HCT116 (cell line): Measurements from ENCODE around the gene PRKG2. TPM values are rescaled to one million over a fixed set of nuclear protein-coding genes. Genes with fewer than 3 reads are reported as not detected.

Experiments
- ATAC-seq: fragments of 200-7000 bp; cut with Tn5 transposase; 2 replicates; pipeline ENCODE4 v1.9.1; 2020; ENCODE audit warnings: mild to moderate bottlenecking, moderate library complexity
- BruUV-seq: library from RNA; stranded (reverse); fragments of 400-500 nt; replicated peaks from 2 replicates; lab custom pipeline; 2021; lab: Mats Ljungman, UMichigan
- CTCF ChIA-PET: fragments of 300-600 bp; sonication (Branson Sonifier 250); formaldehyde crosslinking; loops from one replicate; lab custom pipeline; 2021; ENCODE audit warnings: antibody characterized with exemption; lab: Charles Lee
- POLR2A ChIA-PET: fragments of 300-600, 350-600 bp; sonication (Branson Sonifier 250); formaldehyde crosslinking; loops from one replicate; lab custom pipeline; 2021; ENCODE audit warnings: antibody characterized with exemption; lab: Charles Lee
- RAD21 ChIA-PET, 2 experiments: fragments of 300-600 bp; sonication (Branson Sonifier 250); formaldehyde crosslinking; loops; one replicate each; lab custom pipeline; 2023; ENCODE audit warnings: low total read pairs in 2 of 2; ENCODE audit not compliant: uncharacterized antibody in 2 of 2, unreplicated experiment in 2 of 2, low non-redundant PET in 1 of 2; lab: Charles Lee
- DNase-seq: peaks from one replicate; pipeline ENCODE4 v3.0.0-alpha.2; 2010; ENCODE audit warnings: low read depth, low spot score
- H2AFZ ChIP-seq: fragments of 200-600 bp; shearing (Covaris generic), sonication (generic); 2 replicates; pipeline ENCODE4 v1.6.1; 2017; ENCODE audit warnings: low read depth, mixed run types, mixed read lengths, antibody characterized with exemption, low read length; ENCODE audit not compliant: poor library complexity, severe bottlenecking
- H3K27ac ChIP-seq: 2 replicates; pipeline ENCODE4 v1.5.1; 2012; ENCODE audit warnings: low read depth, low read length
- H3K27me3 ChIP-seq: fragments of 200-600 bp; sonication (generic); 2 replicates; pipeline ENCODE4 v1.6.1; 2016; ENCODE audit warnings: mixed run types, low read length, mixed read lengths; ENCODE audit not compliant: insufficient read depth
- H3K36me3 ChIP-seq, 2 experiments: fragments of 200-500 bp in 1 of 2; fragments of 200-600 bp in 1 of 2; sonication (Bioruptor generic) in 1 of 2; sonication (generic) in 1 of 2; 2 replicates each; pipeline versions ENCODE4 v1.5.1 to v1.6.1; 2014 to 2016; ENCODE audit warnings: low read length in 2 of 2, inconsistent platforms in 1 of 2, mixed read lengths in 1 of 2, mixed run types in 1 of 2; ENCODE audit not compliant: insufficient read depth in 2 of 2, control insufficient read depth in 1 of 2
- H3K4me1 ChIP-seq, 2 experiments: fragments of 200-600 bp in 1 of 2; sonication (generic) in 1 of 2; 2 replicates each; pipeline versions ENCODE4 v1.5.1 to v1.6.1; 2012 to 2017; ENCODE audit warnings: low read length in 2 of 2, inconsistent platforms in 1 of 2, mild to moderate bottlenecking in 1 of 2, mixed read lengths in 1 of 2, mixed run types in 1 of 2, moderate library complexity in 1 of 2; ENCODE audit not compliant: insufficient read depth in 2 of 2, control insufficient read depth in 1 of 2
- H3K4me2 ChIP-seq: fragments of 200-600 bp; sonication (generic); 2 replicates; pipeline ENCODE4 v1.6.1; 2017; ENCODE audit warnings: mixed run types, low read length, mixed read lengths
- H3K4me3 ChIP-seq, 2 experiments: fragments of 200-600 bp in 1 of 2; sonication (generic) in 1 of 2; replicated peaks in 1 of 2; 2 replicates each; pipeline ENCODE4 v1.5.1; 2011 to 2016; ENCODE audit warnings: low read length in 2 of 2, control low read depth in 1 of 2, low read depth in 1 of 2, mild to moderate bottlenecking in 1 of 2, mixed read lengths in 1 of 2, mixed run types in 1 of 2
- H3K79me2 ChIP-seq: fragments of 200-600 bp; sonication (generic); 2 replicates; pipeline ENCODE4 v1.6.1; 2017; ENCODE audit warnings: mild to moderate bottlenecking, mixed run types, low read length, moderate library complexity, mixed read lengths; ENCODE audit not compliant: insufficient read depth
- H3K9ac ChIP-seq: fragments of 200-600 bp; sonication (generic); 2 replicates; pipeline ENCODE4 v1.6.1; 2016; ENCODE audit warnings: low read length, mixed read lengths
- H3K9me2 ChIP-seq: fragments of 200-600 bp; sonication (generic), shearing (Covaris generic); 2 replicates; pipeline ENCODE4 v1.6.1; 2017; ENCODE audit warnings: mixed run types, mild to moderate bottlenecking, moderate library complexity; ENCODE audit not compliant: insufficient read depth
- H3K9me3 ChIP-seq, 2 experiments: fragments of 200-500 bp in 1 of 2; fragments of 200-600 bp in 1 of 2; sonication (Bioruptor generic) in 1 of 2; sonication (generic) in 1 of 2; 2 replicates each; pipeline ENCODE4 v1.6.1; 2014 to 2017; ENCODE audit warnings: low read length in 2 of 2, mixed read lengths in 2 of 2, inconsistent platforms in 1 of 2, low read depth in 1 of 2, mild to moderate bottlenecking in 1 of 2, mixed run types in 1 of 2, moderate library complexity in 1 of 2; ENCODE audit not compliant: control insufficient read depth in 1 of 2, insufficient read depth in 1 of 2
- H4K20me1 ChIP-seq: fragments of 200-600 bp; sonication (generic), shearing (Covaris generic); 2 replicates; pipeline ENCODE4 v1.6.1; 2017; ENCODE audit warnings: mixed run types, mild to moderate bottlenecking, moderate library complexity; ENCODE audit not compliant: insufficient read depth
- CBX3 ChIP-seq: IDR thresholded peaks from 2 replicates; pipeline ENCODE4 v1.6.1; 2012; ENCODE audit warnings: low read depth
- CEBPB ChIP-seq: IDR thresholded peaks from 2 replicates; pipeline ENCODE4 v1.6.1; 2012; ENCODE audit warnings: low read depth
- EGR1 ChIP-seq: IDR thresholded peaks from 2 replicates; pipeline ENCODE4 v1.6.1; 2012; ENCODE audit warnings: low read depth
- EZH2 ChIP-seq: fragments of 200-600 bp; sonication (generic); IDR thresholded peaks from 2 replicates; pipeline ENCODE4 v1.6.1; 2017; ENCODE audit warnings: antibody characterized with exemption, mixed run types
- EZH2phosphoT487 ChIP-seq: fragments of 200-600 bp; IDR thresholded peaks from 2 replicates; pipeline ENCODE4 v1.6.1; 2018; ENCODE audit warnings: antibody characterized with exemption, borderline replicate concordance
- FOSL1 ChIP-seq: IDR thresholded peaks from 2 replicates; pipeline ENCODE4 v1.6.1; 2012; ENCODE audit warnings: low read depth
- POLR2A ChIP-seq: IDR thresholded peaks from 2 replicates; pipeline ENCODE4 v1.7.0; 2011; ENCODE audit warnings: borderline replicate concordance; ENCODE audit not compliant: insufficient read depth, insufficient read length; ENCODE audit errors: extremely low read depth
- POLR2AphosphoS5 ChIP-seq: IDR thresholded peaks from 2 replicates; pipeline ENCODE4 v1.6.1; 2011; ENCODE audit warnings: mild to moderate bottlenecking, low read depth, low read length, moderate library complexity
- RAD21 ChIP-seq: IDR thresholded peaks from 2 replicates; pipeline ENCODE4 v1.6.1; 2012; ENCODE audit warnings: low read depth, mild to moderate bottlenecking
- SP1 ChIP-seq: IDR thresholded peaks from 2 replicates; pipeline ENCODE4 v1.6.1; 2012; ENCODE audit warnings: low read depth
- SRF ChIP-seq: IDR thresholded peaks from 2 replicates; pipeline ENCODE4 v1.6.1; 2012; ENCODE audit warnings: low read depth
- TCF7L2 ChIP-seq: IDR thresholded peaks from 2 replicates; pipeline ENCODE4 v1.7.0; 2011; ENCODE audit warnings: borderline replicate concordance, inconsistent platforms; ENCODE audit not compliant: insufficient read depth, insufficient read length; ENCODE audit errors: extremely low read depth
- ZFX ChIP-seq: fragments of 450-650 bp; IDR thresholded peaks from 2 replicates; pipeline ENCODE4 v1.6.1; 2017
- ZNF274 ChIP-seq: fragments of 200-500 bp; sonication (Bioruptor generic); IDR thresholded peaks from 2 replicates; pipeline ENCODE4 v1.6.1; 2014; ENCODE audit warnings: mild to moderate bottlenecking, low read depth, low read length, inconsistent platforms
- intact Hi-C: fragments of 100-400 bp; cut with micrococcal nuclease; formaldehyde crosslinking; loops from 2 replicates; pipeline ENCODE4 v1.10.0; 2022
- total RNA-seq: library from RNA; stranded (reverse); gene quantifications from one replicate; pipeline ENCODE4 v1.2.1, GENCODE V29; 2021; ENCODE audit not compliant: unreplicated experiment
- TF ChIP-seq, protein P1 (sequence below): IDR thresholded peaks from 2 replicates; pipeline ENCODE4 v1.6.1; 2012
- TF ChIP-seq, protein P2 (sequence below): IDR thresholded peaks from 2 replicates; pipeline ENCODE4 v1.6.1; 2011; ENCODE audit warnings: mild to moderate bottlenecking, low read length, moderate library complexity; ENCODE audit not compliant: insufficient replicate concordance; ENCODE audit errors: extremely low read depth
- TF ChIP-seq, protein P3 (sequence below): IDR thresholded peaks from 2 replicates; pipeline ENCODE4 v1.6.1; 2012; ENCODE audit warnings: low read depth

PRKG2 gene
- total RNA-seq, 1 experiment from 2014 or later: 2.1 TPM

DNA sequence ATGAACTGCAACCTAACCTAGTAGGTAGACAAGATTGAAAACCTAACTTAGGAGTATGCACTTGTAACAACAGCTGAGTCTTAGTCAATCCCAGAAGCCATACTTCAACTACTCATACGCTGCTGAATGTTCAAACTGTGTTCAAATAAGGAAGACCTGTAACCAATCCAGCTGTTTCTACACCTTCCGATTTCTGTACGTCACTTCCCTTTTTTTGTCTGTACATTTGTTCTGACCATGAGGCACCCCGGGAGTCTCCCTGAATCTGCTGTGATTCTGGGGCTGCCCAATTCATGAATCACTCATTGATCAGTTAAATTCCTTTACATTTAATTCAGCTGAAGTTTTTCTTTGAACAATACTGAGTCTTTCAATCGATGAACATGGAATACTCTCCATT, 95.0 kb downstream of the PRKG2 start:
- intact Hi-C loops: no loop called here
- Histone ChIP-seq H2AFZ (no peak overlapping the region), H3K79me2 (no peaks in the 10 kb centered on the region), H3K4me3 (no peak overlapping the region), H3K9me3 (no peaks in the 10 kb centered on the region), H3K27ac (no peak overlapping the region), H3K9ac (no peak overlapping the region), H4K20me1 (no peaks in the 10 kb centered on the region), H3K36me3 (no peaks in the 10 kb centered on the region), H3K9me2 (no peaks in the 10 kb centered on the region; the same call in 1 of the 2 replicates), H3K4me1 (no peaks in the 10 kb centered on the region), H3K27me3 (no peaks in the 10 kb centered on the region), H3K4me2 (no peak overlapping the region)
- ChIA-PET CTCF (no interaction called here), RAD21 (no interaction called here), POLR2A (no interaction called here)
- ATAC-seq (no peak), DNase-seq (no peak)
- no TSS peak for BruUV-seq
- TF ChIP-seq, protein P1, sequence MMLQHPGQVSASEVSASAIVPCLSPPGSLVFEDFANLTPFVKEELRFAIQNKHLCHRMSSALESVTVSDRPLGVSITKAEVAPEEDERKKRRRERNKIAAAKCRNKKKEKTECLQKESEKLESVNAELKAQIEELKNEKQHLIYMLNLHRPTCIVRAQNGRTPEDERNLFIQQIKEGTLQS: no peak
- TF ChIP-seq ZNF274 (no peak), POLR2A (no peak), CBX3 (no peak)

DNA sequence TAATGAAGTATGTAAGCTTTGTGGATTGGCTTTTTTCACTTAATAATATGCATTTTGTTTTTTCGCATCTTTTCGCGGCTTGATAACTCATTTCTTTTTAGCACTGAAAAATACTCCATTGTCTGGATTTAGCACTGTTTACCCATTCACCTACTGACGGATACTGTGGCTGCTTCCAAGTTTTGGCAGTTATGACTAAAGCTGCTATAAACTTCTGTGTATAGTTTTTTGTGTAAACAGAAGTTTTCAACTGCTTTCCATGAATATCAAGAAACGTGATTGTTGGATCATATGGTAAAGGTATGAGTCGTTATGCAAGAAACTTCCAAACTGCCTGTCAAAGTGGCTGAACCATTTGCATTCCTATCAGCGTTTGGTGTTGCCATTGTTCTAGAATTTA, 96.9 kb downstream of the PRKG2 start:
- H3K4me1 ChIP-seq: no peaks in the 10 kb centered on the region
- POLR2A ChIA-PET: no interaction called here
- no peak overlapping the region for H3K4me3 ChIP-seq
- no peak overlapping the region for H3K9ac ChIP-seq
- no peaks in the 10 kb centered on the region; the same call in 1 of the 2 replicates for H3K9me2 ChIP-seq
- H3K36me3 ChIP-seq: no peaks in the 10 kb centered on the region
- RAD21 ChIA-PET: no interaction called here
- CTCF ChIA-PET: no interaction called here
- ATAC-seq: no peak
- BruUV-seq: no TSS peak
- intact Hi-C loops: no loop called here
- H3K27me3 ChIP-seq: no peaks in the 10 kb centered on the region
- H3K27ac ChIP-seq: no peak overlapping the region
- H3K4me2 ChIP-seq: no peak overlapping the region
- no peak for DNase-seq
- H3K9me3 ChIP-seq: no peaks in the 10 kb centered on the region
- no peak overlapping the region for H2AFZ ChIP-seq
- no peaks in the 10 kb centered on the region for H3K79me2 ChIP-seq
- TF ChIP-seq, protein P2, sequence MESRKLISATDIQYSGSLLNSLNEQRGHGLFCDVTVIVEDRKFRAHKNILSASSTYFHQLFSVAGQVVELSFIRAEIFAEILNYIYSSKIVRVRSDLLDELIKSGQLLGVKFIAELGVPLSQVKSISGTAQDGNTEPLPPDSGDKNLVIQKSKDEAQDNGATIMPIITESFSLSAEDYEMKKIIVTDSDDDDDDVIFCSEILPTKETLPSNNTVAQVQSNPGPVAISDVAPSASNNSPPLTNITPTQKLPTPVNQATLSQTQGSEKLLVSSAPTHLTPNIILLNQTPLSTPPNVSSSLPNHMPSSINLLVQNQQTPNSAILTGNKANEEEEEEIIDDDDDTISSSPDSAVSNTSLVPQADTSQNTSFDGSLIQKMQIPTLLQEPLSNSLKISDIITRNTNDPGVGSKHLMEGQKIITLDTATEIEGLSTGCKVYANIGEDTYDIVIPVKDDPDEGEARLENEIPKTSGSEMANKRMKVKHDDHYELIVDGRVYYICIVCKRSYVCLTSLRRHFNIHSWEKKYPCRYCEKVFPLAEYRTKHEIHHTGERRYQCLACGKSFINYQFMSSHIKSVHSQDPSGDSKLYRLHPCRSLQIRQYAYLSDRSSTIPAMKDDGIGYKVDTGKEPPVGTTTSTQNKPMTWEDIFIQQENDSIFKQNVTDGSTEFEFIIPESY: no peak
- TF ChIP-seq SRF (no peak), EZH2 (no peak), TCF7L2 (no peak), EZH2phosphoT487 (no peak), POLR2AphosphoS5 (no peak), EGR1 (no peak), SP1 (no peak), ZFX (no peak), RAD21 (no peak), CEBPB (no peak), FOSL1 (no peak)
- TF ChIP-seq, protein P1: no peak
- TF ChIP-seq, protein P3, sequence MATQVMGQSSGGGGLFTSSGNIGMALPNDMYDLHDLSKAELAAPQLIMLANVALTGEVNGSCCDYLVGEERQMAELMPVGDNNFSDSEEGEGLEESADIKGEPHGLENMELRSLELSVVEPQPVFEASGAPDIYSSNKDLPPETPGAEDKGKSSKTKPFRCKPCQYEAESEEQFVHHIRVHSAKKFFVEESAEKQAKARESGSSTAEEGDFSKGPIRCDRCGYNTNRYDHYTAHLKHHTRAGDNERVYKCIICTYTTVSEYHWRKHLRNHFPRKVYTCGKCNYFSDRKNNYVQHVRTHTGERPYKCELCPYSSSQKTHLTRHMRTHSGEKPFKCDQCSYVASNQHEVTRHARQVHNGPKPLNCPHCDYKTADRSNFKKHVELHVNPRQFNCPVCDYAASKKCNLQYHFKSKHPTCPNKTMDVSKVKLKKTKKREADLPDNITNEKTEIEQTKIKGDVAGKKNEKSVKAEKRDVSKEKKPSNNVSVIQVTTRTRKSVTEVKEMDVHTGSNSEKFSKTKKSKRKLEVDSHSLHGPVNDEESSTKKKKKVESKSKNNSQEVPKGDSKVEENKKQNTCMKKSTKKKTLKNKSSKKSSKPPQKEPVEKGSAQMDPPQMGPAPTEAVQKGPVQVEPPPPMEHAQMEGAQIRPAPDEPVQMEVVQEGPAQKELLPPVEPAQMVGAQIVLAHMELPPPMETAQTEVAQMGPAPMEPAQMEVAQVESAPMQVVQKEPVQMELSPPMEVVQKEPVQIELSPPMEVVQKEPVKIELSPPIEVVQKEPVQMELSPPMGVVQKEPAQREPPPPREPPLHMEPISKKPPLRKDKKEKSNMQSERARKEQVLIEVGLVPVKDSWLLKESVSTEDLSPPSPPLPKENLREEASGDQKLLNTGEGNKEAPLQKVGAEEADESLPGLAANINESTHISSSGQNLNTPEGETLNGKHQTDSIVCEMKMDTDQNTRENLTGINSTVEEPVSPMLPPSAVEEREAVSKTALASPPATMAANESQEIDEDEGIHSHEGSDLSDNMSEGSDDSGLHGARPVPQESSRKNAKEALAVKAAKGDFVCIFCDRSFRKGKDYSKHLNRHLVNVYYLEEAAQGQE: no peak
- H4K20me1 ChIP-seq: no peaks in the 10 kb centered on the region
